GM12801 (cell line): ENCODE data around the gene LACTBL1.

Experiments
- TF ChIP-seq, protein P1 (sequence below): IDR thresholded peaks from one replicate; pipeline ENCODE4 v1.5.1; 2011; ENCODE audit warnings: control low read depth; ENCODE audit not compliant: insufficient read length; ENCODE audit errors: extremely low read depth

The LACTBL1 gene

DNA sequence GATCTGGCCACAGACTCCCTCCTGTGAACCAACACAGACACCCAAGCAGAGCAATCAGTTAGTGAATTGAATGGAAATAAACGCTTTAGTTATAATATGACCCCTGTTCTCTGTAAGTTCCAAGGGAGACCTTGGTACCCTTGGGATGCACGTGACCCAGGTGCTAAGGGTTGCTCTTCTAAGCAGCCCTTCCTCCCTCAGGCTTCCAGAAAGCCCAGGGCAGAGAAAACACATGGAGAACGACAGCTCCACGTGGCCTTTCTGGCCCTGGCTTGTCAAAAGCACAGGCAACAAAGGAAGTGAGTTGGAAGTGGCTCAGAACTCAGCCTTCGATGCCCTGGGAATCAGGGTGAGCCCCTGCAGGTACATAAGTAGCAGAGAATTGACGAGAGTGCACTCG is 57.4 kb downstream of the LACTBL1 start:
- TF ChIP-seq, protein P1, sequence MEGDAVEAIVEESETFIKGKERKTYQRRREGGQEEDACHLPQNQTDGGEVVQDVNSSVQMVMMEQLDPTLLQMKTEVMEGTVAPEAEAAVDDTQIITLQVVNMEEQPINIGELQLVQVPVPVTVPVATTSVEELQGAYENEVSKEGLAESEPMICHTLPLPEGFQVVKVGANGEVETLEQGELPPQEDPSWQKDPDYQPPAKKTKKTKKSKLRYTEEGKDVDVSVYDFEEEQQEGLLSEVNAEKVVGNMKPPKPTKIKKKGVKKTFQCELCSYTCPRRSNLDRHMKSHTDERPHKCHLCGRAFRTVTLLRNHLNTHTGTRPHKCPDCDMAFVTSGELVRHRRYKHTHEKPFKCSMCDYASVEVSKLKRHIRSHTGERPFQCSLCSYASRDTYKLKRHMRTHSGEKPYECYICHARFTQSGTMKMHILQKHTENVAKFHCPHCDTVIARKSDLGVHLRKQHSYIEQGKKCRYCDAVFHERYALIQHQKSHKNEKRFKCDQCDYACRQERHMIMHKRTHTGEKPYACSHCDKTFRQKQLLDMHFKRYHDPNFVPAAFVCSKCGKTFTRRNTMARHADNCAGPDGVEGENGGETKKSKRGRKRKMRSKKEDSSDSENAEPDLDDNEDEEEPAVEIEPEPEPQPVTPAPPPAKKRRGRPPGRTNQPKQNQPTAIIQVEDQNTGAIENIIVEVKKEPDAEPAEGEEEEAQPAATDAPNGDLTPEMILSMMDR = no peak

DNA sequence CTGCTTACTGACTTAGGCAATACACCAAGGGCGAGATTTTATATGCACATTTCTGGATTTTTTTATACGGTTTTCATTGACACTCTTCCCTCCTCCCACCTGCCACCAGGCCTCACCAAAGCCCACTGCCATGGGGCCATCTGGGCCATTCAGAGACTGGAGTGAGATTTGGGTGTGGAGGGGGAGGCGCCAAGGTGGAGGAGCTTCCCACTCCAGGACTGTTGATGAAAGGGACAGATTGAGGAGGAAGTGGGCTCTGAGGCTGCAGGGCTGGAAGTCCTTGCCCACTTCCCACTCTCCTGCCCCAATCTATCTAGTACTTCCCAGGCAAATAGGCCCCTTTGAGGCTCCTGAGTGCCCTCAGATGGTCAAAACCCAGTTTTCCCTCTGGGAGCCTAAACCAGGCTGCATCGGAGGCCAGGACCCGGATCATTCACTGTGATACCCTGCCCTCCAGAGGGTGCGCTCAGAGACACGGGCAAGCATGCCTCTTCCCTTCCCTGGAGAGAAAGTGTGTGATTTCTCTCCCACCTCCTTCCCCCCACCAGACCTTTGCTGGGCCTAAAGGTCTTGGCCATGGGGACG is 57.9 kb downstream of the LACTBL1 start:
- TF ChIP-seq, protein P1 = no peak

DNA sequence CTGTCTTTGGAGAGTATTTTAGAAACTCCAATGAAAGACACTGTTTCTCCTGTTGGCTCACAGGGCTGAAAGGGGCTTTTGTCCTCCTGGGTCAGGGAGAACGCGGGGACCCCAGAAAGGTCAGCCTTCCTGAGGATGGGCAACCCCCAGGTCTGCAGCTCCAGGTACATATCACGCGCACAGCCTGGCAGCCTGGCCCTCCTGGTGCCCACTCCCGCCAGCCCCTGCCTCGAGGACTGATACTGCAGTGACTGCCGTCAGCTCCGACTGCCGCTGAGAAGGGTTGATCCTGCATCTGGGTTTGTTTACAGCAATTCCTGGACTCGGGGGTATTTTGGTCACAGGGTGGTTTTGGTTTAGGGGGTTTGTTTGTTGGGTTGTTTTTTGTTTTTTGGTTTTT is 58.5 kb downstream of the LACTBL1 start:
- TF ChIP-seq, protein P1 = no peak

DNA sequence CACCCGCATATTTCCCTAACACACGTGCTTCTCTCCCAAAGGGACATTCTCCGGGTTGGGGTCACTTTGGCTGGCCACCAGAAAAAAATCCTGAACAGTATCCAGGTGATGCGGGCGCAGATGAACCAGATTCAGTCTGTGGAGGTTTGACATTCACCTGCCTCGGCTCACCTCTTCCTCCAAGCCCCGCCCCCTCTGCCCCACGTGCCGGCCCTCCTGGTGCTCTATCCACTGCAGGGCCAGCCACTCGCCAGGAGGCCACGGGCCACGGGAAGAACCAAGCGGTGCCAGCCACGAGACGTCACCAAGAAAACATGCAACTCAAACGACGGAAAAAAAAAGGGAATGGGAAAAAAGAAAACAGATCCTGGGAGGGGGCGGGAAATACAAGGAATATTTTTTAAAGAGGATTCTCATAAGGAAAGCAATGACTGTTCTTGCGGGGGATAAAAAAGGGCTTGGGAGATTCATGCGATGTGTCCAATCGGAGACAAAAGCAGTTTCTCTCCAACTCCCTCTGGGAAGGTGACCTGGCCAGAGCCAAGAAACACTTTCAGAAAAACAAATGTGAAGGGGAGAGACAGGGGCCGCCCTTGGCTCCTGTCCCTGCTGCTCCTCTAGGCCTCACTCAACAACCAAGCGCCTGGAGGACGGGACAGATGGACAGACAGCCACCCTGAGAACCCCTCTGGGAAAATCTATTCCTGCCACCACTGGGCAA is 59.1 kb downstream of the LACTBL1 start:
- TF ChIP-seq, protein P1 = no peak

DNA sequence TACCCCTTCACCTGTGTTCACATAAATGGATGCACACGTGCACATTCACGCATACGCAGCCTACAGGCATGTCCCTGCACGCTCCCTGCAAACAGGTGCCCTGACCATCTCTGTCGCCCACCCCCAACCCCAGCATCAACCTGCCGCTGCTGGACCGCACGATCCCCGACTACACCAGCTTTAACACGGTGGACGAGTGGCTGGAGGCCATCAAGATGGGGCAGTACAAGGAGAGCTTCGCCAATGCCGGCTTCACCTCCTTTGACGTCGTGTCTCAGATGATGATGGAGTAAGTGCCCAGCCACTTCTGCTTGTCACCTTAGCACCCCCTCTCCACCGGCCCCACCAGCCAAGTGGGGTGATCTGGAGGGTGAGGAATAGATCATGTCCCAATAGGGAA is 60.4 kb downstream of the LACTBL1 start:
- TF ChIP-seq, protein P1 = no peak

DNA sequence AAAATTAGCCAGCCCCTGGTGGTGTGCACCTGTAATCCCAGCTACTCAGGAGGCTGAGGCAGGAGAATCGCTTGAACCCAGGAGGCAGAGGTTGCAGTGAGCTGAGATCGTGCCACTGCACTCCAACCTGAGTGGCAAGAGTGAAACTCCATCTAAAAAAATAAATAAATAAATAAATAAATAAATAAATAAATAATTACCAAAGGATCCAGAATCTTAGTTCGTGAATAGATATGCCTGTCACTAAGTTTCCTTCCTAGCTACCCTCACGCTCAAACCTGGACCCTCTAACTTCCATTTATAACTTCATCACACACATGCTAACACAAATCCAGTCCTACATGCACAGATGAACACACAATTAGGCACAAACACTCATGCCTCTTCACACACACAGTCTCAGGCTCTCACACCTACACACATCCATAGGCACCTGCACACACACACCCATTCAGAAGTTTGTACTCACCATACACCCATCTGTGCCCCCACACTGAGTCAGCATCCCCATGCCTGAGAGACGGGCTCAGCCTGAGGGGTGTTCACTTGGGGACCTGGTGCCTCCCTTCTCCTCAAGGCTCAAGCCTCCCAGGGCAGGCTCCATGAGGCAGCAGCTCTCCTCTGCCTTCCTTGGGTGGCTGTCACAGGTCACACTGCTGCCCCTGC is 61.5 kb downstream of the LACTBL1 start:
- TF ChIP-seq, protein P1 = no peak

DNA sequence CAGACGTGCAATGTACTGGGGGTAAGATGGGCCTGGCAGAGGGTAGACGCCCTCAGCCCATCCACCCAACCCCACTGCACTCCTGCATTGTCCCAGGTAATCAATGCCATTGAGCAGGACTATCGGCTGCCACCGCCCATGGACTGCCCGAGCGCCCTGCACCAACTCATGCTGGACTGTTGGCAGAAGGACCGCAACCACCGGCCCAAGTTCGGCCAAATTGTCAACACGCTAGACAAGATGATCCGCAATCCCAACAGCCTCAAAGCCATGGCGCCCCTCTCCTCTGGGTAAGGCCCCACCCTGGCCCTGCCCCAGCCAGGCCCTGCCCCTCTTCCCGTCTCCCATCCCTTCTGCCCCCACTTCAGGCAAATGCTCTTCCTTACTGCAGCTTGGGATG is 62.4 kb downstream of the LACTBL1 start:
- TF ChIP-seq, protein P1 = no peak
